Uterus (tissue), 2 donors: ENCODE measurements around the gene DCAF8L2.

Experiments
- CTCF ChIP-seq, 4 experiments: fragments of 200-600 bp in 2 of 4; fragments of 450-650 bp in 2 of 4; sonication (generic) in 2 of 4; IDR thresholded peaks; one replicate each; pipeline ENCODE4 v1.5.1; 2016 to 2019; ENCODE audit warnings: antibody characterized with exemption in 4 of 4, mild to moderate bottlenecking in 2 of 4, moderate library complexity in 1 of 4
- POLR2A ChIP-seq, 2 donors: fragments of 450-650 bp; IDR thresholded peaks; one replicate each; pipeline ENCODE4 v1.6.1; 2016; ENCODE audit warnings: antibody characterized with exemption in 2 of 2, mild to moderate bottlenecking in 1 of 2, moderate library complexity in 1 of 2

GRCh38 chrX:27571164-27571563 is 19.0 kb upstream of the DCAF8L2 start:
- TF ChIP-seq CTCF (IDR thresholded peaks at IDR 0.05) (no peak), POLR2A (IDR thresholded peaks at IDR 0.05) (no peak)
